Gastroesophageal sphincter (tissue), 4 donors: ENCODE measurements around the gene OXCT2. TPM values are rescaled to one million over a fixed set of nuclear protein-coding genes. Genes with fewer than 3 reads are reported as not detected.

Experiments used
- ATAC-seq: fragments of 150-250 bp; one replicate; pipeline ENCODE4 v1.9.1; 2016; ENCODE audit warnings: mild to moderate bottlenecking, moderate library complexity
- H3K27ac ChIP-seq, 4 donors: fragments of 200-600 bp; sonication (generic) in 3 of 4; 1 replicate in 3 of 4; 2 replicates in 1 of 4; pipeline ENCODE4 v1.5.1; 2016 to 2019
- H3K27me3 ChIP-seq: fragments of 200-600 bp; sonication (generic); one replicate; pipeline ENCODE4 v1.5.1; 2019
- H3K36me3 ChIP-seq, 2 donors: fragments of 200-600 bp; sonication (generic); one replicate each; pipeline ENCODE4 v1.5.1; 2019; ENCODE audit warnings: control low read depth in 1 of 2
- H3K4me1 ChIP-seq, 3 donors: fragments of 200-600 bp; sonication (generic); 1 replicate in 2 of 3; 2 replicates in 1 of 3; pipeline ENCODE4 v1.5.1; 2016 to 2019; ENCODE audit warnings: control low read depth in 2 of 3
- H3K4me3 ChIP-seq, 2 donors: fragments of 200-600 bp; sonication (generic); one replicate each; pipeline ENCODE4 v1.5.1; 2019; ENCODE audit warnings: mild to moderate bottlenecking in 1 of 2, moderate library complexity in 1 of 2
- H3K9me3 ChIP-seq, 3 donors: fragments of 200-600 bp; sonication (generic); one replicate each; pipeline ENCODE4 v1.5.1; 2017 to 2019; ENCODE audit warnings: control low read depth in 2 of 3
- CTCF ChIP-seq, 4 experiments: fragments of 200-600 bp in 2 of 4; fragments of 450-650 bp in 2 of 4; sonication (generic) in 1 of 4; IDR thresholded peaks; one replicate each; pipeline ENCODE4 v1.5.1; 2017 to 2019; ENCODE audit warnings: antibody characterized with exemption in 4 of 4, mild to moderate bottlenecking in 2 of 4, moderate library complexity in 2 of 4
- EP300 ChIP-seq: sonication (generic); formaldehyde crosslinking; IDR thresholded peaks from one replicate; pipeline ENCODE4 v1.6.1; 2017; ENCODE audit warnings: antibody characterized with exemption, mild to moderate bottlenecking
- POLR2A ChIP-seq, 2 donors: fragments of 450-650 bp; IDR thresholded peaks; one replicate each; pipeline ENCODE4 v1.6.1; 2017; ENCODE audit warnings: antibody characterized with exemption in 2 of 2, mild to moderate bottlenecking in 2 of 2, moderate library complexity in 1 of 2
- POLR2AphosphoS5 ChIP-seq: sonication (generic); formaldehyde crosslinking; IDR thresholded peaks from one replicate; pipeline ENCODE4 v1.6.1; 2017; ENCODE audit warnings: antibody characterized with exemption
- WGBS, 2 donors: methylation state at CpG; one replicate each; pipeline ENCODE4 v1.1.5; 2018; ENCODE audit warnings: low coverage in 1 of 2; 5-methylcytosine and 5-hydroxymethylcytosine counted together
- small RNA-seq, 4 donors: library from RNA; depleted of rRNA; stranded (forward); fragments of <200 nt; gene quantifications; one replicate each; pipeline ENCODE3, GENCODE V24; 2016
- total RNA-seq, 4 donors: library from RNA; depleted of rRNA; stranded (reverse); fragments of >200 nt; gene quantifications; one replicate each; pipeline ENCODE4 v1.1.0, GENCODE V29; 2016

Gene OXCT2
- total RNA-seq, 4 donors from 2014 or later: 0.49 to 2.6 (median 1.6) TPM

DNA sequence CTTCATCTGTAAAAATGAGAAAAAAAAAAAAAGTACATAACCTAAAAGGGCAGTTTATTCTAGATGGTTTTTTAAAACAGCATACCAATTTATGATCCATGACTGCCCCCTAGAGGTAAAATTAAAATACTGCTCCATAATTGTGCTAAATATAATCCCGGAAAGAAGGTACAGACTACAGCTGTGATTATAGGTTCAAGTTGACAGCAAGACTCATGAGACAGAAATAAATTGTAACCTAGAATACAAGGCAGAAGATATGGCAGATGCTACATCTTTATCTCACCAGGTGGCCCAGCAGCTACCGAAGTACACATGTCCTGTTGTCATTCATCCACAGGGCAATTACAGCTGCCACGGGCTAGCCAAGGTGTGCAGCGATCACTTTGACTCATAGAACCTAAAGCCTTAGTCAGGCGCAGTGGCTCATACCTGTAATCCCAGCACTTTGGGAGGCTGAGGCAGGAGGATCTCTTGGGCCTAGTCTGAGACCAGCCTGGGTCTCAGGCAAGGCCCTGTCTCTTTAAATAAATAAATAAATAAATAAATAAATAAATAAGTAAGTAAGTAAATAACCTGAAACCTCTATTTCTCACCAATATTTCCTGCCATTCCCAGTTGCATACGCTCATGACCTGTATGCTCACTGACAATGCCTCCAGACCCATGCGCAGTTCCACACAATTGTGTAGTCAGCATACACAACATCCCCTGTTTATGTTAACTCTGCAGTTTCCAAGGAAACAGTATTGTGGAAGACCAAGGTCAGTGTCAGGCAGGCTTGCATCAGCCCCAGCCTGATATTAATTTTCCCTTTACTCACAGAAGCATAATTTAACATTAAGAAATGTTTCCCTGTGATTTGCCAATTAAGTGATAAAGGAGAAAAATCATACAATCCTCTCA lies 50.8 kb downstream of the OXCT2 start:
- H3K27ac ChIP-seq: no peak overlapping the region
- WGBS, 2 donors: 35 to 41% methylated on average over 7 of the region's 7 CpGs

More for the DNA sequence above, 50.8 kb downstream of the OXCT2 start:
- no peaks in the 10 kb centered on the region for H3K9me3 ChIP-seq
- ATAC-seq: peak; percentile 55
- no peak overlapping the region for H3K4me3 ChIP-seq
- H3K27me3 ChIP-seq: peaks cover 24% of the 10 kb centered on the region
- no peaks in the 10 kb centered on the region for H3K36me3 ChIP-seq
- TF ChIP-seq CTCF (IDR thresholded peaks at IDR 0.05) (peak; percentile 64 to 80 (median 70)), POLR2AphosphoS5 (no peak), POLR2A (IDR thresholded peaks at IDR 0.05) (no peak), EP300 (no peak)
- no peaks in the 10 kb centered on the region for H3K4me1 ChIP-seq

Small RNA genes within 50 kb of the gene (small RNA-seq; reads per million reads assigned to genes)
- gene AL033527.1 (0 reads per million in 4 donors), gene RNU7-121P (0 reads per million in 4 donors)

Other genes starting within 250 kb of the OXCT2 start
- gene PABPC4, start 194.6 kb downstream of the OXCT2 start, total RNA-seq: 100 to 1,000 TPM; 101 to 160 (median 123) TPM
- 1 to 10 TPM; 3.0 to 8.4 (median 6.0) TPM for gene HEYL, start 131.7 kb downstream of the OXCT2 start, total RNA-seq
- 1 to 10 TPM in 1 of 4 donors, not detected in 3; 1.1 TPM for gene NT5C1A, start 99.2 kb downstream of the OXCT2 start, total RNA-seq
- 1 to 10 TPM in 1 of 4 donors, under 1 TPM in 1, not detected in 2; 0.17 to 1.8 TPM for gene HPCAL4, start 79.9 kb downstream of the OXCT2 start, total RNA-seq
- gene PPIE, start 32.5 kb downstream of the OXCT2 start, total RNA-seq: 10 to 100 TPM; 38.5 to 45.1 (median 42.0) TPM
- gene BMP8B, start 17.5 kb upstream of the OXCT2 start, total RNA-seq: 1 to 10 TPM; 2.0 to 4.5 (median 2.2) TPM
- gene TRIT1, start 112.2 kb upstream of the OXCT2 start, total RNA-seq: 10 to 100 TPM; 19.3 to 24.0 (median 21.7) TPM
- 1 to 10 TPM in 1 of 4 donors, under 1 TPM in 2, not detected in 1; 0.27 to 1.2 (median 0.69) TPM for gene MYCL, start 130.6 kb upstream of the OXCT2 start, total RNA-seq
- 1 to 10 TPM in 2 of 4 donors, under 1 TPM in 2; 0.84 to 4.8 (median 1.4) TPM for gene MFSD2A, start 183.8 kb upstream of the OXCT2 start, total RNA-seq